Esophagus (tissue), 2 donors: ENCODE data around the gene PREX1. TPM values are rescaled to one million over a fixed set of nuclear protein-coding genes. Genes with fewer than 3 reads are reported as not detected.

Experiments
- H3K27ac ChIP-seq, 2 donors: one replicate each; pipeline ENCODE4 v1.5.1; 2013; ENCODE audit warnings: low read depth in 2 of 2, mild to moderate bottlenecking in 2 of 2, inconsistent platforms in 1 of 2, low read length in 1 of 2, moderate library complexity in 1 of 2
- H3K27me3 ChIP-seq, 2 donors: one replicate each; pipeline ENCODE4 v1.6.1; 2013; ENCODE audit warnings: low read length in 2 of 2, control low read depth in 1 of 2, mild to moderate bottlenecking in 1 of 2; ENCODE audit not compliant: insufficient read depth in 2 of 2, control insufficient read depth in 1 of 2
- H3K36me3 ChIP-seq, 2 donors: one replicate each; pipeline ENCODE4 v1.6.1; 2013; ENCODE audit warnings: low read length in 1 of 2; ENCODE audit not compliant: control insufficient read depth in 2 of 2, insufficient read depth in 2 of 2
- H3K4me1 ChIP-seq, 2 donors: one replicate each; pipeline ENCODE4 v1.6.1; 2013; ENCODE audit warnings: low read length in 1 of 2; ENCODE audit not compliant: control insufficient read depth in 2 of 2, insufficient read depth in 2 of 2
- H3K4me3 ChIP-seq, 2 donors: one replicate each; pipeline ENCODE4 v1.5.1; 2013; ENCODE audit warnings: low read length in 2 of 2, mild to moderate bottlenecking in 2 of 2, low read depth in 1 of 2, moderate library complexity in 1 of 2
- H3K9me3 ChIP-seq, 2 donors: one replicate each; pipeline ENCODE4 v1.6.1; 2013; ENCODE audit warnings: mild to moderate bottlenecking in 2 of 2, low read depth in 1 of 2, low read length in 1 of 2, moderate library complexity in 1 of 2; ENCODE audit not compliant: control insufficient read depth in 2 of 2, insufficient read depth in 1 of 2
- WGBS, 2 donors: extraction: QIAGEN DNeasy Blood & Tissue Kit; methylation state at CpG; one replicate each; pipeline ENCODE4 v1.1.7; 2013; 5-methylcytosine and 5-hydroxymethylcytosine counted together
- polyA plus RNA-seq, 2 donors: library from polyadenylated mRNA; stranded (reverse); fragments of 200-250 nt; gene quantifications; one replicate each; pipeline ENCODE4 v1.2.3, GENCODE V29; 2013
- donor health status: healthy with polysubstance abuse.
- donor health status: Bipolar disorder and iron deficiency.

The PREX1 gene
- polyA plus RNA-seq, 2 donors, result 2.5 to 3.0 TPM

GRCh38 chr20:48773837-48774418 is 53.9 kb downstream of the PREX1 start:
- H3K4me1 ChIP-seq, result peaks cover 0 to 6% of the 10 kb centered on the region in 2 donors
- no peak overlapping the region for H3K27ac ChIP-seq
- no peak overlapping the region for H3K4me3 ChIP-seq
- 64 to 76% methylated on average over 14 of the region's 14 CpGs for WGBS, 2 donors
- H3K9me3 ChIP-seq, result no peaks in the 10 kb centered on the region
- H3K27me3 ChIP-seq, result no peaks in the 10 kb centered on the region
- no peaks in the 10 kb centered on the region for H3K36me3 ChIP-seq

GRCh38 chr20:48772183-48772976 is 55.4 kb downstream of the PREX1 start:
- no peaks in the 10 kb centered on the region for H3K36me3 ChIP-seq
- no peak overlapping the region for H3K4me3 ChIP-seq
- peaks cover 0 to 6% of the 10 kb centered on the region in 2 donors for H3K4me1 ChIP-seq
- H3K9me3 ChIP-seq, result no peaks in the 10 kb centered on the region
- H3K27ac ChIP-seq, result no peak overlapping the region
- 71 to 78% methylated on average over 16 to 17 of the region's 17 CpGs for WGBS, 2 donors
- no peaks in the 10 kb centered on the region for H3K27me3 ChIP-seq

GRCh38 chr20:48771542-48771941 is 56.3 kb downstream of the PREX1 start:
- no peak overlapping the region for H3K4me3 ChIP-seq
- H3K36me3 ChIP-seq, result no peaks in the 10 kb centered on the region

GRCh38 chr20:48770700-48771442 is 56.9 kb downstream of the PREX1 start:
- Histone ChIP-seq H3K27ac (no peak overlapping the region), H3K4me1 (peaks cover 0 to 10% of the 10 kb centered on the region in 2 donors), H3K27me3 (no peaks in the 10 kb centered on the region), H3K36me3 (no peaks in the 10 kb centered on the region), H3K4me3 (no peak overlapping the region), H3K9me3 (no peaks in the 10 kb centered on the region)
- WGBS, 2 donors, result 61 to 69% methylated on average over 9 of the region's 9 CpGs

More at GRCh38 chr20:48771542-48771941, 56.3 kb downstream of the PREX1 start:
- Histone ChIP-seq H3K4me1 (peaks cover 0 to 6% of the 10 kb centered on the region in 2 donors), H3K27ac (no peak overlapping the region), H3K27me3 (no peaks in the 10 kb centered on the region), H3K9me3 (no peaks in the 10 kb centered on the region)
- 55 to 61% methylated on average over 10 of the region's 10 CpGs for WGBS, 2 donors

GRCh38 chr20:48769069-48769983 is 58.5 kb downstream of the PREX1 start:
- H3K27me3 ChIP-seq, result no peaks in the 10 kb centered on the region
- no peak overlapping the region for H3K27ac ChIP-seq
- WGBS, 2 donors, result 52 to 53% methylated on average over 21 of the region's 21 CpGs

GRCh38 chr20:48766961-48767960 is 60.5 kb downstream of the PREX1 start:
- WGBS, 2 donors, result 77% methylated on average over 27 of the region's 27 CpGs
- Histone ChIP-seq H3K4me1 (peaks cover 0 to 4% of the 10 kb centered on the region in 2 donors), H3K27ac (peak overlapping the region in 1 of 2 donors; percentile 24)

More at GRCh38 chr20:48769069-48769983, 58.5 kb downstream of the PREX1 start:
- no peak overlapping the region for H3K4me3 ChIP-seq
- peaks cover 0 to 4% of the 10 kb centered on the region in 2 donors for H3K4me1 ChIP-seq
- H3K36me3 ChIP-seq, result no peaks in the 10 kb centered on the region
- H3K9me3 ChIP-seq, result no peaks in the 10 kb centered on the region

GRCh38 chr20:48766205-48766604 is 61.6 kb downstream of the PREX1 start:
- H3K4me1 ChIP-seq, result peaks cover 0 to 5% of the 10 kb centered on the region in 2 donors
- peak overlapping the region in 1 of 2 donors; percentile 7 for H3K27ac ChIP-seq
- 73 to 78% methylated on average over 7 of the region's 7 CpGs for WGBS, 2 donors
- no peaks in the 10 kb centered on the region for H3K27me3 ChIP-seq
- H3K36me3 ChIP-seq, result no peaks in the 10 kb centered on the region
- no peak overlapping the region for H3K4me3 ChIP-seq
- no peaks in the 10 kb centered on the region for H3K9me3 ChIP-seq

More at GRCh38 chr20:48766961-48767960, 60.5 kb downstream of the PREX1 start:
- Histone ChIP-seq H3K36me3 (no peaks in the 10 kb centered on the region), H3K27me3 (no peaks in the 10 kb centered on the region), H3K4me3 (no peak overlapping the region), H3K9me3 (no peaks in the 10 kb centered on the region)

- Histone ChIP-seq H3K9me3 (no peaks in the 10 kb centered on the region), H3K4me1 (peaks cover 0 to 7% of the 10 kb centered on the region in 2 donors), H3K27me3 (no peaks in the 10 kb centered on the region), H3K4me3 (no peak overlapping the region), H3K27ac (no peak overlapping the region), H3K36me3 (no peaks in the 10 kb centered on the region)
- WGBS, 2 donors, result 87 to 89% methylated on average over 4 of the region's 4 CpGs
Observed at GRCh38 chr20:48765359-48765758, 62.4 kb downstream of the PREX1 start.
